LoVo (cell line): Measurements from ENCODE around the gene HIKESHI.

Source experiments
- DNase-seq: peaks from one replicate; pipeline ENCODE4 v3.0.0-alpha.2; 2016; ENCODE audit warnings: low spot score

The HIKESHI gene

GRCh38 chr11:86374586-86374985 is 72.5 kb downstream of the HIKESHI start, which contains the start of gene CCDC81:
Gene CCDC81, plus strand, starts transcription at chr11:86374887. Its CDS starts 277 bp downstream, at chr11:86375164.
- no peak for DNase-seq

- no peak for DNase-seq
These were observed 75.9 kb downstream of the HIKESHI start for GRCh38 chr11:86377972-86378371.

- no peak for DNase-seq
These were observed 78.4 kb downstream of the HIKESHI start for GRCh38 chr11:86380295-86381059.

- no peak for DNase-seq
These were observed 81.3 kb downstream of the HIKESHI start for GRCh38 chr11:86383041-86383955.

- DNase-seq, result no peak
These were observed 84.2 kb downstream of the HIKESHI start for GRCh38 chr11:86386283-86386682.

GRCh38 chr11:86386746-86387145 is 84.7 kb downstream of the HIKESHI start:
- DNase-seq, result no peak

DNA sequence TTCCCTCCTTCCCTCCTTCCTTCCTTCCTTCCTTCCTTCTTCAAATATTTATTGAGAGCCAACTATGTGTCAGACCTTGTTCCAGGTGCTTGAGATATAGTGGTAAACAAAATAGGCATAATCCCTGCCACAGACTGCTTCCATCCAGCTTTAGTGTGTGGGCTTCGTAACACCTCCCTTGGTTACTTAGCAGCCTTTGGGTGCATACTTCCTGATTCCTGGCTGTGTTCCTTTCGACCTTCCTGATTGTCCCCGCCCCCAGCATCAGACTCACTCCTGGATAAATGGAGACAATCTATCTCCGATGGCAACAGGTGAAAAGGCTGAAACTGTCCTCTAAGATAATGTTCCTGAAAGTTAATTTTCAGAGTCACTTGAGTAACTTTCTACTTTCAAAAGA is 86.2 kb downstream of the HIKESHI start:
- no peak for DNase-seq

DNA sequence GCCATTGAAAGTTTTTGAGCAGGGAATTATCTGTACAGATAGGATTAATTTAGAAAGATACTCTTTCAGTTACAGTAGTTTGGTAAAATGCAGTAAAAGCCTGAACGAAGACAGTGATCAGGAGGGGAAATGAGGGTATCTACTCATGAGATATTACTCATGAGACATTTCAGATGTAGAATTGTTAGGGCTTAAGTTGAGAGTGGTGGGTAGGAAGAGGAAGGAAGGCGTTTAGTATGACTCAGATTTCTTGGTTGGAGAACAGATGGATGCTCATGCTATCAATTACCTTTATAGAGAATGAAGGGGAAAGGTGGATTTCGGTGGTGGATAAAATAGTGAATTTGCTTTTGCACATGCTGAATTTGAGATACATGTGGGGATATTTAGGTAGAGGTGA is 88.4 kb downstream of the HIKESHI start:
- no peak for DNase-seq

GRCh38 chr11:86395061-86395551 is 93.1 kb downstream of the HIKESHI start:
- no peak for DNase-seq
